Psoas muscle (tissue), 8 donors: ENCODE data around the gene LMBRD2. TPM values are rescaled to one million over a fixed set of nuclear protein-coding genes. Genes with fewer than 3 reads are reported as not detected.

Source experiments
- ATAC-seq, 4 donors: fragments of 200-7000 bp; cut with Tn5 transposase; one replicate each; pipeline ENCODE4 v1.9.1; 2020; ENCODE audit warnings: moderate library complexity in 3 of 4, mild to moderate bottlenecking in 2 of 4
- DNase-seq, 2 donors: peaks; one replicate each; pipeline ENCODE4 v3.0.0-alpha.2; 2020
- H3K27ac ChIP-seq: fragments of 200-600 bp; one replicate; pipeline ENCODE4 v1.8.0; 2022
- H3K27me3 ChIP-seq, 3 donors: fragments of 200-600 bp in 1 of 3; one replicate each; pipeline versions ENCODE4 v1.6.1 to v1.8.0; 2013 to 2022; ENCODE audit warnings: low read length in 2 of 3, mild to moderate bottlenecking in 2 of 3, moderate library complexity in 1 of 3; ENCODE audit not compliant: insufficient read depth in 3 of 3
- H3K36me3 ChIP-seq, 2 donors: fragments of 200-600 bp in 1 of 2; one replicate each; pipeline versions ENCODE4 v1.6.1 to v1.8.0; 2013 to 2022; ENCODE audit warnings: low read depth in 1 of 2, mild to moderate bottlenecking in 1 of 2, moderate library complexity in 1 of 2; ENCODE audit not compliant: insufficient read depth in 1 of 2
- H3K4me1 ChIP-seq: fragments of 200-600 bp; one replicate; pipeline ENCODE4 v1.8.0; 2022
- H3K4me3 ChIP-seq: fragments of 200-600 bp; one replicate; pipeline ENCODE4 v1.8.0; 2022; ENCODE audit warnings: mild to moderate bottlenecking
- H3K9me3 ChIP-seq: fragments of 200-600 bp; one replicate; pipeline ENCODE4 v1.8.0; 2022
- CTCF ChIP-seq: fragments of 200-600 bp; IDR thresholded peaks from one replicate; pipeline ENCODE4 v1.8.0; 2022; ENCODE audit warnings: antibody characterized with exemption
- WGBS, 3 donors: extraction: QIAGEN DNeasy Blood & Tissue Kit; methylation state at CpG; one replicate each; pipeline versions ENCODE4 v1.1.6 to v1.1.7; 2013; 5-methylcytosine and 5-hydroxymethylcytosine counted together
- intact Hi-C, 2 donors: fragments of 100-400 bp; cut with DNase I; formaldehyde crosslinking; loops; one replicate each; pipeline versions ENCODE4 v1.11.0 to v1.14.2; 2022
- polyA plus RNA-seq, 3 donors: library from polyadenylated mRNA; stranded (reverse); fragments of 200-250 nt; gene quantifications; one replicate each; pipeline ENCODE4 v1.2.3, GENCODE V29; 2013
- total RNA-seq, 4 donors: library from RNA; stranded (reverse); fragmentation: NEBNext Ultra II Directional in 2 of 4; extraction: Animal tissue kit (Norgen Biotek cat#: 25700) in 2 of 4; gene quantifications; one replicate each; pipeline versions ENCODE4 v1.2.1 to v1.2.4, GENCODE V29; 2021 to 2023
- donor health status: healthy with polysubstance abuse.
- donor health status: DM: no; HTN: no; CAD: no; lungs with moderate emphysema.
- donor health status: Bipolar disorder and iron deficiency.
- donor health status: healthy.
- donor health status: DM: yes; HTN: yes; CAD: no.
- donor health status: DM: no; HTN: no; CAD: no.
- donor health status: DM: no; HTN: no; CAD: no.
- donor health status: DM: yes; HTN: yes; CAD: no.

The LMBRD2 gene
- total and polyA plus RNA-seq, 7 donors = 3.0 to 22.8 (median 17.4) TPM

DNA sequence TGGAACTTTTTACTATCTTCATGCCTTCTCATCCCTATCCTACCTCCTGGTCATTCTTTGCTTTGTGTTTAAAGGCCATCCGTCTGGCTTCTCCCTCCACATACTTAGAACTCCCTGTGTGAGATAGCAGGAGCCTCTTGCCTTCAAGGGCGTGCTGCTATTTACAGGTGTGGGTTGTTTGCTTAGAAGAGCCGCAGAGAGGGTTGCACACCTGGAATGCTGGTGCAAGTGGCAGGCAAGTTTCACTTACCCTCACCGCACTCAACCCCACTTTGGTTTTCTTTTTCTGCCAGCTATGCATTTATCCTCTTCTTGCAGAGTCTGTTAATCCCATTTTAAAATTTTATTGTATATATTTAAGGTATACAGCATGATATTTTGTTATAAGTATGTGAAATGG is 12.8 kb upstream of the LMBRD2 start:
- WGBS, 3 donors = 92 to 97% (median 95%) methylated on average over 4 of the region's 4 CpGs
- intact Hi-C loops = no loop called here
- DNase-seq = no peak
- Histone ChIP-seq H3K9me3 (no peaks in the 10 kb centered on the region), H3K36me3 (peaks cover 7 to 90% of the 10 kb centered on the region in 2 donors), H3K4me1 (no peaks in the 10 kb centered on the region), H3K4me3 (no peak overlapping the region), H3K27ac (no peak overlapping the region), H3K27me3 (no peaks in the 10 kb centered on the region)
- no peak for TF ChIP-seq CTCF
- ATAC-seq = no peak

- 81 to 86% (median 83%) methylated on average over 9 of the region's 9 CpGs for WGBS, 3 donors
- Histone ChIP-seq H3K27ac (no peak overlapping the region), H3K4me3 (no peak overlapping the region), H3K36me3 (peaks cover 2 to 86% of the 10 kb centered on the region in 2 donors), H3K27me3 (no peaks in the 10 kb centered on the region), H3K4me1 (no peaks in the 10 kb centered on the region), H3K9me3 (no peaks in the 10 kb centered on the region)
- intact Hi-C loops = no loop called here
- no peak for TF ChIP-seq CTCF
- DNase-seq (no peak), ATAC-seq (no peak)
These were observed 11.3 kb upstream of the LMBRD2 start for GRCh38 chr5:36162810-36163486.

DNA sequence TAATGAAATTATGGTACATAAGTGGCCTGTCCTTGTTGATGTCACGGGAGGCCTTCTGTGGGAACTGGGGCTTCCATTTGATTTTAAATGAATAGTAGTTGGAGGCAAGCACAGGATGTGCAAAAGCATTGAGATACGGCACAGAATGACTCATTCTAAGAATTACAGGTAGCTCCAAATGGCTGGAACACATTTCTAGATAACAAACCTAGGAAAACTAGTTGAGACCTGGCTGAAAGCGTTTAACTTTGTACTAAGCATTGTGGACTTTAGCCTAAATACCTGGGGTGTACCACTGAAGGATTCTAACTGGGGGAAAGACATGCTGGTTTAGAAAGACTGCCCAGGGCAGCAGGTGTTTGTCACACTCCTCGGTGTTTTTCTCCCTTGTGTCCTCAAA is 9.7 kb upstream of the LMBRD2 start:
- intact Hi-C loops = no loop called here
- Histone ChIP-seq H3K9me3 (no peaks in the 10 kb centered on the region), H3K36me3 (peaks cover 2 to 76% of the 10 kb centered on the region in 2 donors), H3K27me3 (no peaks in the 10 kb centered on the region), H3K4me3 (no peak overlapping the region), H3K4me1 (peaks cover 6% of the 10 kb centered on the region), H3K27ac (no peak overlapping the region)
- no peak for TF ChIP-seq CTCF
- WGBS, 3 donors = 75 to 81% (median 80%) methylated on average over 4 of the region's 4 CpGs
- ATAC-seq (no peak), DNase-seq (no peak)

DNA sequence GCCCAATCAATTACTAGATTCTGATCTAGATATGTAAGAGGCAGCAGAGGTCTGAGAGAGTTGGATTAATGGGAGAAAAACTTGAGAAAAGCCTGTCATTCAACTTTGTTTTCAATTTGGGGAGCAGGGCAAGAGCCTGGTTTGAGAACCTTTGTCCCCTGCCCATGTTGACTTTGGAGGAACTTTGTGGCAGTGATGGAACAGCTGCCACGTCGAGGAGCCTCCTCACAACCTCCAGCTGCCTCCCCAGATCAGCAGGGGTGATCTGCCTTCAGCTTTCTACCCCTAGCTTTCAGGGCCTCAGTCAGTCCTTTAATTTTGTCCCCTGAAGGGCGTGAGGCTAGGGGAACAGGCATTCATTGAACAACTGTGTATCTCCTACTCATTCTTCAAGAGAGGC is 8.9 kb upstream of the LMBRD2 start:
- TF ChIP-seq CTCF = no peak
- Histone ChIP-seq H3K4me1 (peaks cover 13% of the 10 kb centered on the region), H3K27me3 (no peaks in the 10 kb centered on the region), H3K36me3 (peaks cover 2 to 69% of the 10 kb centered on the region in 2 donors), H3K9me3 (no peaks in the 10 kb centered on the region), H3K27ac (no peak overlapping the region), H3K4me3 (no peak overlapping the region)
- intact Hi-C loops = no loop called here
- no peak for DNase-seq
- 67 to 75% (median 67%) methylated on average over 3 of the region's 3 CpGs for WGBS, 3 donors
- no peak for ATAC-seq

- H3K4me1 ChIP-seq = peaks cover 16% of the 10 kb centered on the region
- WGBS, 3 donors = 52 to 55% (median 54%) methylated on average over 2 of the region's 2 CpGs
- intact Hi-C loops = no loop called here
- TF ChIP-seq CTCF = no peak
- H3K27ac ChIP-seq = no peak overlapping the region
- DNase-seq (no peak), ATAC-seq (no peak)
- no peaks in the 10 kb centered on the region for H3K9me3 ChIP-seq
- H3K4me3 ChIP-seq = no peak overlapping the region
- peaks cover 5 to 52% of the 10 kb centered on the region in 2 donors for H3K36me3 ChIP-seq
- no peaks in the 10 kb centered on the region for H3K27me3 ChIP-seq
These were observed 6.5 kb upstream of the LMBRD2 start for GRCh38 chr5:36158144-36158543.
